ENCODE results near the gene NME1. TPM values are rescaled to one million over a fixed set of nuclear protein-coding genes. Genes with fewer than 3 reads are reported as not detected.

NME1 gene
- total RNA-seq, 2 donors from 2014 or later = 37.8 to 63.8 TPM

DNA sequence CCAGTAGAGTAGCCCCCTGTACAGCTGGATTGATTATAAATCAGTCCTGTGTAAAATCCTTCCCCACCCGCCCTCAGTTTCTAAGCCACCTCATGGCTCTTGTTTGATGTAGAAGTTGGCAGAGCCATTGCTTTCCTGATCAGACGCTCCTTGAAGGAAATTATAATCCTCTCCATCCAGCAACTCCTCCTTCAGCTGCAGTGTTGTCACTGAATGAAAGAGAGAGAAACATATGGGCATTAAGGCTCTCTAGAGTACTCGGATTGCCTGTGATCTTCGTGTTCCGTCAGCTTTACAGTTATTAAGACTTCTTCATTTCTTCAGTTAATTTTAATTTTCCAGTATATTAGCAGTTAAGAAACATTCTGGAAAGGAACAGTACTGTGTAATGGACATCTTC, 27.1 kb downstream of the NME1 start:
- ATAC-seq = no peak
- DNase-seq = no peak
- intact Hi-C loops (cut with DNase I) = no loop called here

DNA sequence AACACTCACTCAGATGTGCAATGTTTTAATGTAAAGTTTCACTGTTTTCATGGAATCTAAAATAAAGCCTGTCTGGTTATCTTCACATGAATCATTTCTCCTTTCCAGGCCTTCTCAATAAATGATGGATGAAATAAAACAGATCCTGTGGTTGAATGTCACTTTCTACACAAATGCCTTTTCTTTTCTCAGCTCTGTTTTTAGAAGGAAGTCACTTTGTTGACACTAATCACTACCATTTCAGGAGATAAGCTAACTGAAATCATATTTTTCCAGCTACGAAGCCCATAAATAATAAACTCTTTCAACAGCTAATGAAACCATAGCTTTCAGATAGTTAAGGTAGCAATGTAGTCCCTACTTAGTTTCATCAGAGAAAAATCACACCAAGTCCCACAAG, 30.8 kb downstream of the NME1 start:
- ATAC-seq (no peak), DNase-seq (no peak)
- intact Hi-C loops (cut with DNase I) = no loop called here

DNA sequence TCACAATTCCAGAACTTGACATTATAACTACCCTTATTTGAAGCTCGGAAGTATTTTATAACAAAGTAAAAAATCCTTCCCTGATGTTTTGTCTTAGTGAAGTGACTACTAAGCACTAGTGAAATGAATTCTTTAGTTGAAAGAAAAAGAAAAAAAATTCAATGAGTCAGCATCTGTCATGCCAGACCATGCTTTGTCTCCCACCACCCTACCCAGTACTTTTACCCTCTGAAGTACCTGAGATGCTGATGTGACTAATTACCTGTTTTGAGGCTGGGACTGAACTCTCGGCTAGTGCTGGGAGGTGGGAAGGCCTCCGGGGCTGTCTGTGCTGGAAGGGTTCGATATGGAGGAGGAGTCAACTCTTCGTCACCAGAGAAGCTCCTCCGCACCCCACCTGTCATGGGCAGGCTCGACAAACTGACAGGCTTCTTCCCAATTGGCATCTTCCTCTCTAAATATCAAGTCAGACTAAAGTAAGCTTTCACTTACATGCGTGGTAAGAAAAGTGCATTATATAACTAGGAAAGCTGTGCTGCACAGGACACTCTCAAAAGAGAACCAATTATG, 32.5 kb downstream of the NME1 start:
- DNase-seq (no peak), ATAC-seq (no peak)
- intact Hi-C loops (cut with DNase I) = no loop called here

DNA sequence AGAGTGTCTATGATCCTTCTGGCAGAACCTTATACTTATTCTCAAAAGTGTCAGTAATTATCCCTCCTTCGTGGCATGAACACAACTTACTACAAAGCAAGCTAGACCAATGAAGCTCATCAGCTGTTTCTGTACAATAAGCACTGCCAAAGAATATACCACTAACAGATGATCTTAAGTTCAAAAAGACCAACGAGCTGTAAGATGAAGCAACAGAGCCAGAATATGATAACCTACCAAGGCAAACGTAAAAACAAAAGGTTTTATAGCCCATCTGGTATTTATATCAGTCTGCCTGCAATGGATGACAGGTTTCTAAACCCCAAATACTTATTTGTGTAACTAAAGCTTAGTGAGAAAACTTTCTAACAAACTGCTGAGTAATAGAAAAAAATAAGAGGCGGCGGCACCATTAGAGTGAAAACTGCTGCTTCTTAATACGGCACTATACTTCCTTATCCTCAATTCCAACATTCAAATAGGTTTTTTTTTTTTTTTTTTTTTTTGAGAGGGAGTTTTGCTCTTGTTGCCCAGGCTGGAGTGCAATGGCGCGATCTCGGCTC, 35.0 kb downstream of the NME1 start:
- intact Hi-C loops (cut with DNase I) = no loop called here
- ATAC-seq (no peak), DNase-seq (no peak)

DNA sequence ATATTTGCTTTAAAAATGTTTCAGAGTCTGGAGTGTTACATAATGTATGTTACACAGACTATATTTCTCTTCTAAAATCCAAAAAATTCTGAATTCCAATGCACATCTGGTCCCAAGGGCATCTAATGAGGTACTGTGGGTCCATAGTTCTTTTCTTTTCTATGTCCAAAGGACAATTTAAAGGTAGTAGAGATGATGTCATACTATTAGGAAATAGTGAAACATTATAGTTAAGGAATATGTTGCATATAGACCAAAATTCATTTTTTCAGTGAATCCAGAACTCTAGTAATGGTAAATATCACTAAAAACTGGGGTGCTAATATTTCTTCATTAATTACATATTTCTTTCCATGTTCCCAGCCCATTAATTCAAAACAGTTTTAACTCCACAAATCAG, 35.8 kb downstream of the NME1 start:
- intact Hi-C loops (cut with DNase I) = no loop called here
- ATAC-seq = no peak
- no peak for DNase-seq

DNA sequence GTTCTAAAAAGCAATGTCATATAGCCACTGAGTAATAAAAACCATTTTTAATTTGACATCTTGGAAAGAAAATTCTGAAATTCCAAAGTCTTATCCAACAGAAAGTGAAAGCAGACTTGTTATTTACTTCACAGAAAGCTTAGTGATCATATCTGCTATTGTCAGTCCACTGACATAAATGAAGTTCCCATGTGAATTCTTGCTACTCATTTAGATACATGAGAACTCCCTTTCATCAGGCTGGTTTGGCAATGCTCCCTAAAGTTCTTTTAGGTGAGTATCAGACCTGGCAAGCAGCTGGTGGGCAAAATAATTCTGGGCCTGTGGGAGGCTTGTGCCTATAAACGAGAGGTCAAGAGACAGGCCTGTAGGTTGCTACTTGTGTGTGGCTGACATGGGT, 36.3 kb downstream of the NME1 start:
- ATAC-seq (no peak), DNase-seq (no peak)

DNA sequence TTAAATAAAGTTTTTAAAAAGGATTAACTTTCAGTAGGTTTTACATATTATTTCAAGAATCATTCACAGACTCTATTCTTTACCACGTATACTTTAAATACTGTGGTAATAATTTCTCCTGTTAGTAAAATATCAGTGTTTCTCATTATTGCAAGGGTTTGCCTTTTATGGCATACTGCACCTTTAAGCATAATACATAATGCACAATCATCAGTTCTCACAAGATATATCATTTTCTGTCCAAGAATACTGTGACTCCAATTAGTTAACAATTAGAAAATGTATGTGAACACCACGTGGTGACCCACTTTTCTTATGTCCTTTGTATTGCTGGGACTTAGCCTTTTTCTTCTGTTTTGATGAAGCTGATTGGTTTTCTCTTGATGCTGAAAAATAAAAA, 38.5 kb downstream of the NME1 start:
- DNase-seq (no peak), ATAC-seq (no peak)
- intact Hi-C loops (cut with DNase I) = no loop called here

More for the DNA sequence above, 36.3 kb downstream of the NME1 start:
- intact Hi-C loops (cut with DNase I) = no loop called here

DNA sequence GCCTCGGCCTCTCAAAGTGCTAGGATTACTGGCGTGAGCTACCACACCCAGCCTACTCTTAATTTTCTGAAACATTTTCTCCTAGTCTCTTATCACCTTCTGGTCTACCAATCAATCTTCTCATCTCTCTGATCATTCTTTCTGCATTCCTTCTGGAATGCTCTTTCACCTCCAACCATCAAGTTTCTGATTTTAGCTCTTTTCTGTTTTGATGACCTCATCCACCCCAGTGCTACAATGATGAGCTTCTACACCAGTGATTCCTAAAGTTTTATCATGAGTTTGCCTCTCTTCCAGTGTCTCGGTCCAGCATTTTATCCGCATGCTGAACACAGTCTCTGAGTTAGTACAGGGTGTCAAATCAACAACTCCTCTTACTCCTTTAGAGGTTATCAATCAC, 44.4 kb downstream of the NME1 start:
- intact Hi-C loops (cut with DNase I) = no loop called here
- ATAC-seq = no peak
- DNase-seq = no peak

DNA sequence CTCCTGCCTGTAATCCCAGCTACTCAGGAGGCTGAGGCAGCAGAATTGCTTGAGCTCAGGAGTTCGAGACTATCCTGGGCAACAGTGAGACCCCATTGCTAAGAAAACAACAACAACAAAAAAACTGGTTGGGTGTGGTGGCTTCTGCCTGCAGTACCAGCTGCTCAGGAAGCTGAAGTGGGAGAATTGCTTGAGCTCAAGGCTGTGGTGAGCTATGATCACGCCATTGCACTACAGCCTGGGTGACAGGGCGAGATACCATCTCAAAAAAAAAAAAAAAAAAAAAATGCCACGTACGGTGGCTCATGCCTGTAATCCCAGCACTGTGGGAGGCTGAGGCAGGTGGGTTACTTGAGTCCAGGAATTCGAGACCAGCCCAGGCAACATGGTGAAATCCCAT, 46.9 kb downstream of the NME1 start:
- intact Hi-C loops (cut with DNase I) = no loop called here
- DNase-seq (no peak), ATAC-seq (no peak)

DNA sequence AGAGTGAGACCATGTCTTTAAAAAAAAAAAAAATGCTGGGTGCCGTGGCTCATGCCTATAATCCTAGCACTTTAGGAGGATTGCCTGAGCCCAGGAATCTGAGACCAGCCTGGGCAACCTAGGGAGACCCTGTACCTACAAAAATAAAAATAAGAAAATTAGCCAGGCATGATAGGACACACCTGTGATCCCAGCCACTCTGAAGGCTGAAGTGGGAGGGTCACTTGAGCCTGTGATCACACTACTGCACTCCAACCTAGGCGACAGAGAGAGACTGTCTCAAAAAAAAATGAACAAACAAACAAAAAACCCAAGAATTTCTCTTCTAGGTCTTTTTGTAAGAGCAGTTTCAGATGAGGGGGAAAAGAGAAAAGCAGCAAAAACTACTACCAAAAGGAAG, 47.5 kb downstream of the NME1 start:
- ATAC-seq = no peak
- no peak for DNase-seq
- intact Hi-C loops (cut with DNase I) = no loop called here

DNA sequence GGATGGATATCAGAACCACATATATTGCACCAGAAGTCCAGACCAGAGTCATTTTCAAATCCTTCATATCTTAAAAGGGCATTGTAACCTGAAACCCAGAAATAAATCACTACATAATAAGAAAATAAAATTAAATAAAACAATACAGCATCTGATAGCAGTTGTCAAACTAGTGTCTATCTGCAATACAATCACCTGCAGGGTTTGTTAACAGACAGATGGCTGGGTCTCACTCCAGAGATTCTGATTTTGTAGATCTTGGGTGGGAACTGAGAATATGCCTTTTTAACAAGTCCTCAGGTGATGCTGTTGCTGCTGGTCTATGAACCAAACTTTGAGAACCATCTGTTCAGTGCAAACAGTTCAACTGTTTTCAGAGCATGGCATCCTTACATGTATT, 50.5 kb downstream of the NME1 start:
- intact Hi-C loops (cut with DNase I) = no loop called here
- DNase-seq = no peak
- ATAC-seq = no peak

Other genes with a start within 250 kb of the NME1 start
- 10 to 100 TPM; 47.9 to 67.2 TPM for gene SPAG9, start 32.7 kb upstream of the NME1 start, total RNA-seq
- gene NME2, start 12.9 kb downstream of the NME1 start, total RNA-seq = 100 to 1,000 TPM; 350 to 359 TPM
- 1 to 10 TPM; 6.4 to 6.6 TPM for gene MBTD1, start 106.5 kb downstream of the NME1 start, total RNA-seq
- 10 to 100 TPM; 10.2 to 18.6 TPM for gene UTP18, start 107.0 kb downstream of the NME1 start, total RNA-seq

Data from left cardiac atrium (tissue), 4 donors.